ENCODE results near the gene ZC3H6.

The ZC3H6 gene, protein sequence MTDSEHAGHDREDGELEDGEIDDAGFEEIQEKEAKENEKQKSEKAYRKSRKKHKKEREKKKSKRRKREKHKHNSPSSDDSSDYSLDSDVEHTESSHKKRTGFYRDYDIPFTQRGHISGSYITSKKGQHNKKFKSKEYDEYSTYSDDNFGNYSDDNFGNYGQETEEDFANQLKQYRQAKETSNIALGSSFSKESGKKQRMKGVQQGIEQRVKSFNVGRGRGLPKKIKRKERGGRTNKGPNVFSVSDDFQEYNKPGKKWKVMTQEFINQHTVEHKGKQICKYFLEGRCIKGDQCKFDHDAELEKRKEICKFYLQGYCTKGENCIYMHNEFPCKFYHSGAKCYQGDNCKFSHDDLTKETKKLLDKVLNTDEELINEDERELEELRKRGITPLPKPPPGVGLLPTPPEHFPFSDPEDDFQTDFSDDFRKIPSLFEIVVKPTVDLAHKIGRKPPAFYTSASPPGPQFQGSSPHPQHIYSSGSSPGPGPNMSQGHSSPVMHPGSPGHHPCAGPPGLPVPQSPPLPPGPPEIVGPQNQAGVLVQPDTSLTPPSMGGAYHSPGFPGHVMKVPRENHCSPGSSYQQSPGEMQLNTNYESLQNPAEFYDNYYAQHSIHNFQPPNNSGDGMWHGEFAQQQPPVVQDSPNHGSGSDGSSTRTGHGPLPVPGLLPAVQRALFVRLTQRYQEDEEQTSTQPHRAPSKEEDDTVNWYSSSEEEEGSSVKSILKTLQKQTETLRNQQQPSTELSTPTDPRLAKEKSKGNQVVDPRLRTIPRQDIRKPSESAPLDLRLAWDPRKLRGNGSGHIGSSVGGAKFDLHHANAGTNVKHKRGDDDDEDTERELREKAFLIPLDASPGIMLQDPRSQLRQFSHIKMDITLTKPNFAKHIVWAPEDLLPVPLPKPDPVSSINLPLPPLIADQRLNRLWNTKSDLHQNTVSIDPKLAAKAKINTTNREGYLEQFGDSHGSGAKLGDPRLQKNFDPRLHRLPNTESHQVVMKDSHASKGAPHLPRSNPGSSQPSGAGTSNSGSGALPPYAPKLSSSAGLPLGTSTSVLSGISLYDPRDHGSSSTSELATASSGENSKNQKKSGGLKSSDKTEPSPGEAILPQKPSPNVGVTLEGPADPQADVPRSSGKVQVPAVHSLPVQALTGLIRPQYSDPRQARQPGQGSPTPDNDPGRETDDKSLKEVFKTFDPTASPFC

DNA sequence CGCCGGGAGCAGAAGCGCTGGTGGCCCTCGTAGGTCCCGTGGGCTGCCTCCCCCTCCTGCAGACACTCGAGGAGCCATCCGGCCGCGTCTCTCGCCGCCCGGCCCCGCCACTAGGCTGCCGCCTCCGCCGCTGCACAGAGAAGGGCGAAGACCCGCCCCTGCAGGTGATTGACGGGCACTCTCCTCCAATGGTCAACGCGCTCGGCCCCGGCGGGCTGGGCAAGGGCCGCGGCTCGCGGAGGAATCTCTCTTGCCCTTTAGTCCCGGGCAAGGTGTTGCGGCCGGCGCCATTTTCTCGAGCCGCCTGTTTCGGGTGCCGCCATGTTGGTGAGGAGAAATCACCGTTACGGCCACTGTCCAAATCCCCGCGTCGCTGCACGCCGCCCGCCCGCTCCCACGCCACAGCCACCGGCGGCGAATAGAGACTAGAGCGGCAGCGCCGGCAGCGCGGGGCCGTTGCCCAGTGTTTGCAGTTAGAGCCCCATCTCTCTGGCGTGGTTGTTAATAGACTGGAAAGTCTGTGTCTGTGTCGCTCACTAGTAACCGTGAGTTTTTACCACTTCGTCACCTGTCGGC lies at the start of gene ZC3H6:
TSS of gene ZC3H6 (plus strand) at position 287 of the 576 bp plus-strand sequence. CDS start 398 bp downstream, outside the sequence.
- peak; percentile 94 for DNase-seq (ENCODE audit: low spot score)

DNA sequence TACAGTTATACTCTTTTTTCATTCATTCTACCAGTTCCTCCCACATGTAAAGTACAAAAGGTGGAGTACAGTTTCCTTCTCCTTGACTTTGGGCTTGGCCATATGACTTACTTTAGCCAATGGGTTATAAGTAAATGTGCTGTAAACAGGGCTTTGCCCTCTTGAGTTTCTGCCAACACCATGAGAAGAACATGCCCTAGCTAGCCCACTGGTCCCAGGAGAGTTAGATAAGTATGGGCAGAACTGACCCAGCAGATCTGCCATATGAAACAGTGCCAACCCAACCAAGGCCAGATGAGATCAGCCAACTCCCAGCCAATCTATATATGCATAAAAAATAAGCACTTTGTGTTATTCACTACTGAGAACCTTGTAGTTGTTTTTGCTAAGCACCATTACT lies 46.0 kb upstream of the ZC3H6 start:
- DNase-seq (ENCODE audit: low spot score): no peak

DNA sequence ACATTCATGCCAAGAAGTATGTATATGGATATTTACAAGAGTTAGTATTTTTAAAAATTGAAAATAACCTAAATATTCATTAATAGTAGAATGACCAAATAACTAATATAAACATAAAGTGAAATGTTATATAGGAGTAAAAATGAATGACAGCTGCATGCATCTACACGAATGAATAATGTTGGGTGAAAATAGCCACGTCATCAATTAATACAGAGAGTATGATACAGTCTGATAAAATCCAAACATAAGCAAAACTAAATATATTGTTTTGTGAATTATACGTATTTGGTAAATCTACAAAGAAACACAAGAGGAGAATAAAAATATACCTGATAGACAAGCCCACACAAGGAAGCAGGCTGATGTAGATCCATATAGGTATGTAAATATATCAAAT lies 45.0 kb upstream of the ZC3H6 start:
- DNase-seq (ENCODE audit: low spot score): no peak

DNA sequence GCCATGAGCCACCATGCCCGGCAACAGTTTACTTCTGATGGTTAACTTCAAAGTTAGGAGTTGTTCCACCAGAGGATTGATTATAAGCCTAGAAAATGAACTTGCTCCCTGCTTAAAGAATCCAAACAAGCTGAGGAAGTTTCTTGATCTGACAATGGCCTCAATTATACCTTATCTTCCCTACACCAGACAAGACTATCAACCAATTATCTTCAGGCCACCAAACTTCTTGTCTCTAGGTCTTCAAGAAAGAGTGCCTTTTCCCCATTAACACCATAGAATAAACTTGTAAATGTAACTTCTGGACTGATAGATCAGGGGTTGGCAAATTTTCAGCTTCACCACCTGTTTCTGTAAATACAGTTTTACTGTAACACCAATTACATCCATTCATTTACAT lies 35.5 kb upstream of the ZC3H6 start:
- no peak for DNase-seq (ENCODE audit: low spot score)

DNA sequence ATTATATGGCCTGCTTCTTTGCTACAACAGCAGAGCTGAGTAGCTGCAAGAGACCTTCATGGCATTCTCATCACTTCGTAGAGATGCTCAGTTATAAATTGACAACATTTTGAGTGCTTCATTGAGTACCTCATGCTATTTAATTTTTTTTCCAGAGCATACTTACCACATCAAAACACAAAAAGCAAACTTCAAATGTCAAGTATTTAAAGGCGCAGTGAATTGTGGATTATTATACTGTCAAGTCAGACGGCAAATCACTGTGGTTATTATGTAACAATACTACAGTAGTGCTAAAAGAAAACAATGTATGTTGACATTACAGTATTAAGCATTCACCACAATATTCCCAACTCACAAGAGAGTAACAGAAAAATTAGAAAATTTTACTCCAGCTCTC lies 33.0 kb upstream of the ZC3H6 start:
- no peak for DNase-seq (ENCODE audit: low spot score)

DNA sequence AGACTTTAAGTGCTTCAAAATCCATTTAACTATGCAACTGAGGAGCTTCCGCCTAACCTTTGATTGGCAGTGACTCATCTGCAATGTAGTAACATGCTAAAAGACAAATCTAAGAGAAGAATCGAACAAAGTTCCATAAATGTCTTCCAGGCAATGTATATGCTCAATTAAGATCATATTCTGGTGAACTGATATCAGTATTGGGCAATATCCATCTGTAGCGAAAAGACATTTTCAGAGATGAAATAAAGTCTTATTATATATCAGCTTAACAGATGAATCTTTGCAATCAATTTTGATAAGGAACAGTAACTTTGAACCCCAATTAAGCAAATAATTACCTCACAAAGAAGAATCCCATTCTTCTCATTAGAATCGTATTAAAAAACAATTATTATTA lies 32.2 kb upstream of the ZC3H6 start:
- no peak for DNase-seq (ENCODE audit: low spot score)

DNA sequence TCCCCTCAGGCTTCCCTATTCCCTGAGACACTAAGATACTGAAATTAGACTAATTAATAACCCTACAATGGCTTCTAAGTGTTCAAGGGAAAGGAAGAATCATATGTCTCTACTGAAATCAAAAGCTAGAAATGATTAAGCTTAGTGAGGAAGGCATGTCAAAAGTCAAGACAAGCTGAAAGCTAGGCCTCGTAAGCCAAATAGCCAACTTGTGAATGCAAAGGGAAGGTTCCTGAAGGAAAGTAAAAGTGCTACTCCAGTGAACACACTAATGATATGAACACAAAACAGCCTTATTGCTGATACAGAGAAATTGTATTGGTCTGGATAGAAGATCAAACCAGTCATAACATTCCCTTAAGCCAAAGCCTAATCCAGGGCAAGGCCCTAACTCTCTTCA lies 30.5 kb upstream of the ZC3H6 start:
- no peak for DNase-seq (ENCODE audit: low spot score)

DNA sequence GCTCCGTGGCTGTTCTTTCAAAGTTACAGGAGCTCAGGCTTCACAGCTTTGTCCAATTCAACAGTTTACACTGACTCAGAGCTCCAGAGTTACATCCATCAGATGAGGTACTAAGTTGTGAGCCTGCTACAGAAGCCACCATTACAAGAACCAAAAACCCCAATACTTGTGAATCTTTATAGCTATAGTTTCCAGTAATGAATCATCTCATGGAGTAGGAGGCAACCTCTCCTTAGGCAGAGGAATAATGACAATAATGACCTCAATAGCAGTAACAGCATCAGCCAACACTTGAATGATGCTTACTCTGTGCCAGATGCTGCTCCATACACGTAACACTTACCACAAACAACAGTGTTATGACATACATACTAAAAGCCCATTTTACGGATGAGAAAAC lies 24.1 kb upstream of the ZC3H6 start:
- no peak for DNase-seq (ENCODE audit: low spot score)

DNA sequence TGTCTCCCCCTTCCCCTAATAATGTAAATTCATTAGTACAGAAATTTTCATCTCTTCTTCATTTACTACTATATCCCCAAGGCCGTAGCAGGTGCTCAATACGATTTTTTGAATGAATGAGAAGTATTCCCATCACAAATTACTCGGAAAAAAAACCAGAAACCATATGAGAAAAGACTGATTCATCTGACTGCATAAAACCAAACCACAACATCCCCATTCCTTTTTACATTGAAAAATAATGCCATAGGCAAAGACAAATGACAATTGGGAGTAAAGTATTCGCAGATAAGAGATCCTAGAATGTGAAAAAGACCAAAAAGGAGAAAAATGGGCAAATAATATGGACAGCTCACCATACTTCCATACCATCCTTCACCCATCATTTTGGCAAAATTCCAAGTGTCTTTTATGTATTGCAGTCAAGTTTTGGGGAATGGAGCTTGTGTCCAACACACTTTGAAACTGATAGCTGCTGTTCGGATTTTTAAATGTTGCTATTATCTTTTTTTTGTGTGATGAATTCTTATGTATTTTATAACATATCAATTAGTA lies 22.1 kb upstream of the ZC3H6 start:
- no peak for DNase-seq (ENCODE audit: low spot score)

DNA sequence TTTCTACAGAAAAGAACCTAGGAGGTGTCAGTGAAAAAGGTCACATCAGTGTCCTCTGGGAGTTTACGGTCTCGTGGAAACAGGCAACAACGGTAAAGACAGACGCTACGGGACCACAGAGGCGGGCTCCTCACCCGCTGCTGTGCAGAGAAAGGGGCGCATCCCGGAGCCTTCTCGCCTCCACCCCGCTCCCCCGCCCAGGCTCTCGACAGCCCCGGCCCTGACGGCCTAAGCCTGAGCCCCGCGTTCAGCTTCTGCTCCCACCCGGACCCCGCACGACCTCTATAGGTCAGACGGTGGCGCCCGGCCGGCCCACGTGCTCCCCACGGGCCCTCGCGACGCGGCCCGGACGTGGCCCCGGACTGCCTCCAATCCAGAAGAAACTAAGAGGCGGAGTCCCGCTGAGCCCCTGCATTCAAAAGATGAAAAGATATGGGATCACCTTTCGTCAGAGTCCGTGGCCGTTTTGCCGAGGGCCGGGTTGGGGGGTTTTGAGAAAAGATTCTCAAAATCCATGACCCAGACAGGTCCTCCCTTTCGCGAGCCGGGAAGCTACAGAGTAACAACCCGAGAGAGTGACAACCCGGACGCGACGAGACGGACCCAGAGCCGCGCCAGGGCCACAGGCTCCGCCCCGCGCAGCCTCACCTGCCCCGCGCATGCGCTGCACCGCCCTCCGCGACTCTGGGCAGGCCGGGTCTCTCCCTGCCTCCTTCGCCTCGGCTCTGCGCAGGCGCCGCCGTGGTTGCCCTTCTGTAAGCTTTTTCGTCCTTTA lies 20.7 kb upstream of the ZC3H6 start, which contains the start of gene ZC3H8:
TSS of gene ZC3H8 (minus strand) at position 577 of the 775 bp plus-strand sequence. CDS start at position 516, 61 bp downstream.
- peak; percentile 100 for DNase-seq (ENCODE audit: low spot score)

DNA sequence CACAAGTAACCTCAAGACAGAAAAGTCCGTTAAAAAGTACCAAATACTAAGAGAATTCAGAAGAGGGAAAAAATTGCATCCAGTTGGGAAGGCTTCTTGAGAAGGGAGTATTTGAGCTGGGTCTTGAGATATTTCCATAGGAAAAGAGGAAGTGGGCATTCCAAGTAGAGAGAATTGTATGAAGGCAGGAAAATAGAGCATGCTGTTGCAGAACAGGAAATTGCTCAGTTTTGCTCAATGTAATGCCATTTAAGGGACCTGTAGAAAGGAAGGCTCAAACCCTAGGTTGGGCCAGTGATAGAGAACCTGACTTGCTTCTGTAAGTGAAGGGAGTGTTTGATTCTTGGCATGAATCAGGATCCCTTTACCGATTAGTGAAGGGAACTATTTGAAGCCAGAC lies 19.5 kb upstream of the ZC3H6 start:
- no peak for DNase-seq (ENCODE audit: low spot score)

DNA sequence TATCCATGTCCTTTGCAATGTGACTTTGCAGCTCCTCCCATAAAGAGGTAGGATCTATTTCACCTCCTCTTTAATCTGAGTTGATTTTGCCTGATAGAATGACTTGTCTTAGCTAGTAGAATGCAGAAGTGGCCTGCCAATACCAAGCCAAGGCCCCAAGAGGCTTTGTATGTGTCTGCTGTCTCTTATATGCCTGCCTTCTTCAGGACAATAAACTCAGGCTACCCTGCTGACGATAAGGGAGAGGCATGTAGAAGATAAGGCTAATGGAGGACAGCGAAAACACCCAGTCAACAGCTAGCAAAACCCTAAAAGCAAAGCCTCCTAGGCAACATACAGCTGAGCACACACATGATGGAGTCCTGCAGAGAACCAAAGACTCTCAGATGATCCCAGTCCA lies 18.7 kb upstream of the ZC3H6 start:
- DNase-seq (ENCODE audit: low spot score): no peak

DNA sequence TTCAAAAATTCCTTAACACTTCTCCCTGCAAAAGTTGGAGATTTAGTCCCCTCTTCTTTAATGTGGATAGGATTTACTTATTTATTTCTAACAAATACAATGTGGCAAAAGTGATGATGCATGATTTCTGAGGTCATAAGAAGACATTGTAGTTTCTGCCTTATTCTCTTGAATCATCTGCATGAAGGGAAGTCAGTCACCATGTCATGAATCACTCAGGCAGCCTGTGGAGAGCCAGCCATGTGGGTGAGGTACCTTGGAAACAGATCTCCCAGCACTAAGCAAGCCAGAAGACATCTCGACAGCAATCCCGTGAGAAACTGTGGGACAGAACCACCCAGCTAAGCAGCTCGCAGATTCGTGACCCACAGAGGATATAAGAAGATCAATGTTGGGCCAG lies 17.8 kb upstream of the ZC3H6 start:
- no peak for DNase-seq (ENCODE audit: low spot score)

DNA sequence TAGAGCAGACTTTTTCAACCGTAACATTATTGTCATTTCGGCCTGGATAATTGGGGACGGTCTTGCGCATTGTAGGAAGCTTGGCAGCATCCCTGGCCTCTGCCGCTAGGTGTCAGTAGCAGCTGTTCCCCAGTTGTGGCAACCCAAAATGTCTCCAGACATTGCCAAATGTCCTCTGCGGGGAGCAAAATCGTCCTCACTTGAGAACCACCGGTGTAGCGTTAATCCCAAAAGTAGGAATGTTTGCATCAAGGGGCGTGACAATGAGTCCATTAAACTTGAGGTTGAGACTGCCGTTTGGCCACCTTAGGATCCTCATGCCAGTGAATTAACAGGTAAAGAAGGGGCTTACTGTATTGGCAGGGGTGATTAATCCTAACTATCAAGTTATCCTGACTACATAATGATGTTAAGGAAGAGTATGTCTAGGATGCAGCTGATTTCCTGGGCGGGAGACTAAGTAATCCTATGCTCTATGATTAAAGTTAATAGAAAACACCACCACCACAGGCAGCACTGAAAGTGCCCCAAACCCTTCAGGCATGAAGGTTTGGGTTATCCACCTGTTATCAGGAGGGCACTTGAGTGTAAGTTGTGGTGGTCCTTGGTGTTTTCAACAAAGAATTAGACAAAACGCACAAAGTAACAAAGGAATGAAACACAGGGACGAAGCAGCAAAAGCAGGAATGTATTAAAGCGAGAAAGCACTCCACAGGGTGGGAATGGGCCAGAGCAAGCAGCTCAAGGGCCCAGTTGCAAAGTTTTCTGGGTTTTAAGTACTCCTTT lies 15.7 kb upstream of the ZC3H6 start:
- DNase-seq (ENCODE audit: low spot score): peak; percentile 68

DNA sequence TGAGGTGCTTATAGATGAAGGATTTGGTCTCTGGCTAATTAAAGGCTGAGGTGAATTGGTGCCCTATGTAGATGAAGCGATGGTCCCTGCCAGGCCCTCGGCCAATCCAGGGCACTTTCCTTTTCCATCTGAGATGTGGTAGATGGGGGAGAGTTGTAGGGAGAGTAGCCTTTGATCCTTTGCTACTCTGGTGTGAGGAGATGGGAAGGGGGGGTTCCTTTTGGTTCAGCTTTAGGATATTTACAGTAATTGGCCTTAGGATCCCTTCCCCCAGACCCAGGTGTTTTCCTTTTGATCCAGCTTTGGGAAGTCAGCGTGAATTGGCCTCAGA lies 15.1 kb upstream of the ZC3H6 start:
- no peak for DNase-seq (ENCODE audit: low spot score)

DNA sequence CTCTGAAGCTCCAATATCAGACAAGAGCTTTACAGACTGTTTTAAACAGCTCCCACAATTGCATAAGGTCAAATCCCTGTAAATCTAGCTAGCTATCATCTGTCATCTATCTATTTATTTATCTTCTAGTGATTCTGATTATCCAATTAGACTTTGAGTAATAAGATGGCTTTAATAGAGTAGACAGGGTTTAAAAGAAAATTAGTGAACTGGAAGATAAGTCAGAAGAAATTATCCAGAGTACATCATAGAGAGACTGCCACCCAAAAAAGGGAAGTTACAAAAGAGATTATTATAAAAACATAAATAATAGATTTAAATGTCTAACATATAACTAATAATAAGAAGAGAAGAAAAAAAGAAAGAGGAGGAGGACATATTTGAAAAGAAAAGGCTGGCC lies 12.5 kb upstream of the ZC3H6 start:
- no peak for DNase-seq (ENCODE audit: low spot score)

DNA sequence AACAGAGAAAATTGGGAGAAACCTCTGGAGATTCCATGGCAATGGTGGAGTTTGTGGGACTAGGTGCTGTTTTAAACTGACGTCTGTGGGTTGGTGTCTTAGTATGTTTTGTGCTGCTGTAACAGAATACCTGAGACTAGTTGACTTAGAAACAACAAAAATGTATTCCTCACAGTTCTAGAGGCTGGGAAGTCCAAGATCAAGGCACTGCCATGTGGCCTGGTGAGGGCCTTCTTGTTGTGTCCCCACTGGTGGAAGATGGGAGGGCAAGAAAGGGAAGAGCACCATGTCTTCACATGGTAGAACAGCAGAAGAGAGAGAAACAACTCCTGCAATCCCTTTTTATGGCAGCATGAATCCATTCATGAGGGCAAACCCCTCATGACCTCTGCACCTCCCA lies 6.8 kb upstream of the ZC3H6 start:
- DNase-seq (ENCODE audit: low spot score): no peak

DNA sequence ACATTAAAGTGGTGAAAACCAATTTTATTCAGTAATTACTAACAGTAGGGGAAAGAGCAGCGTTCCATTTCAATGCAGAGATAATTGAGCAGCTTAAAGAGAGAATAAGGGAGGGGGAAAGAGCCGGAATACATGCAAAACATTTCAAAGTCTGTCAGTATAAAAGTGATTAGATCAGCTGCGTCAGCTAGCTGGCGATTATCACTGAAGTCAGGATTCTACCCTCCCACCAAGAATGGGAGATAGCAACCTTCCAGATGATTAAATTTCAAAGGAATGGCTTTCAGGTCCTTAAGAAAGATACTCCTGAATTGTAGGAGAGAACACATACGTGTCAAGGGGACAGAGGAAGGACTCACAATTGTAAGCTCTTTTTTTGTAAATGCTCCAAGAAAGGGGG lies 2.7 kb upstream of the ZC3H6 start:
- DNase-seq (ENCODE audit: low spot score): no peak

DNA sequence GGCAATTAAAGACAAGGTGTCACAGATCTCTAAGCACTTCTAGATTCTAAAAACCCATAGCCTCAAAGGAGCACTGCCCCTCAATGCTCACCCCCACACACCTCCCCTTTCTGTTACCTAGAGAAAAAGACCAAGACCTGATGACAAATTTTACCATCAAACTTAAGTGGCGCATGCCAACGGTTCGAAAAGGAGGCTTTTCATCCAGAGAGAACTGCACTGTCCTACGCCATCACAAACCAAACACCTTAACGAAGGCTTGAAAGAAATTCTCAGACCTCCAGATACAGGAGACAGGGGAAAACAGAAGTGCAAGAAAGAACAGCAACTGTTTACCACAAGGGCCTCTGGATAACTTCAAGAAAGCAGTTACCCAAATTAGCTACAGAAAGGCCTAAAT lies 2.0 kb upstream of the ZC3H6 start:
- DNase-seq (ENCODE audit: low spot score): no peak

Measured in iPS-NIHi11 (cell line).